K562 (cell line): Measurements from ENCODE around the gene MSH3. TPM values are rescaled to one million over a fixed set of nuclear protein-coding genes. Genes with fewer than 3 reads are reported as not detected.

Source experiments
- ATAC-seq: fragments of 200-7000 bp; cut with Tn5 transposase; 3 replicates; pipeline ENCODE4 v1.9.1; 2020; ENCODE audit warnings: moderate library complexity
- BruUV-seq: library from RNA; stranded (reverse); fragments of 400-500 nt; replicated peaks from 2 replicates; lab custom pipeline; 2021; lab: Mats Ljungman, UMichigan
- CTCF ChIA-PET: fragments of 300-600 bp; formaldehyde crosslinking; extraction: SDS; loops from one replicate; lab custom pipeline; 2021; ENCODE audit warnings: low intra/inter-chr PET ratio; lab: Yijun Ruan, JAX
- POLR2A ChIA-PET: fragments of 300-600, 350-650 bp; sonication (Branson Sonifier 250); formaldehyde crosslinking; extraction: SDS; loops from one replicate; lab custom pipeline; 2021; ENCODE audit warnings: antibody characterized with exemption, inconsistent platforms; lab: Yijun Ruan, JAX
- DNase-seq, 4 experiments: peaks; one replicate each; pipeline versions ENCODE4 v3.0.0 to v3.0.0-alpha.2; 2011 to 2018; ENCODE audit warnings: low spot score in 3 of 4, mixed read lengths in 3 of 4; ENCODE audit errors: extremely low read depth in 1 of 4
- FAIRE-seq: peaks from 2 replicates; lab custom pipeline; 2011; peaks lifted over from hg19 to GRCh38; lab: Jason Lieb, UNC
- H2AFZ ChIP-seq: 2 replicates; pipeline ENCODE4 v1.6.0; 2011; ENCODE audit warnings: low read depth, low read length, control low read depth, inconsistent platforms
- H3K27ac ChIP-seq: fragments of 200-600 bp; 3 replicates; pipeline ENCODE4 v1.8.0; 2011; ENCODE audit warnings: low read depth, mild to moderate bottlenecking, control low read depth, inconsistent platforms, low read length, moderate library complexity, mixed read lengths; ENCODE audit errors: extremely low read depth
- H3K27me3 ChIP-seq, 2 experiments: fragments of 300-600 bp in 1 of 2; 2 replicates in 1 of 2; 3 replicates in 1 of 2; pipeline versions ENCODE4 v1.6.0 to v1.8.0; 2011; ENCODE audit warnings: inconsistent platforms in 2 of 2, low read length in 2 of 2, mild to moderate bottlenecking in 1 of 2, mixed read lengths in 1 of 2, moderate library complexity in 1 of 2; ENCODE audit not compliant: control insufficient read depth in 2 of 2, insufficient read depth in 2 of 2
- H3K36me3 ChIP-seq: fragments of 300-600 bp; 3 replicates; pipeline ENCODE4 v1.8.0; 2011; ENCODE audit warnings: mild to moderate bottlenecking, low read length, inconsistent platforms; ENCODE audit not compliant: control insufficient read depth, insufficient read depth
- H3K4me1 ChIP-seq, 2 experiments: fragments of 200-600 bp in 1 of 2; replicated peaks in 1 of 2; 2 replicates in 1 of 2; 3 replicates in 1 of 2; pipeline versions ENCODE4 v1.5.1 to v1.8.0; 2011; ENCODE audit warnings: inconsistent platforms in 2 of 2, low read length in 2 of 2, mild to moderate bottlenecking in 1 of 2, mixed read lengths in 1 of 2, moderate library complexity in 1 of 2; ENCODE audit not compliant: control insufficient read depth in 2 of 2, insufficient read depth in 2 of 2
- H3K4me2 ChIP-seq: 2 replicates; pipeline ENCODE4 v1.6.1; 2011; ENCODE audit warnings: low read length, control low read depth, inconsistent platforms, mixed read lengths; ENCODE audit not compliant: insufficient read depth
- H3K4me3 ChIP-seq: fragments of 200-600 bp; sonication (generic), shearing (Covaris generic); 2 replicates; pipeline ENCODE4 v1.5.1; 2016; ENCODE audit warnings: control low read depth, inconsistent platforms
- H3K79me2 ChIP-seq: fragments of 200-600 bp; 3 replicates; pipeline ENCODE4 v1.8.0; 2011; ENCODE audit warnings: low read length, inconsistent platforms; ENCODE audit not compliant: control insufficient read depth, insufficient read depth
- H3K9ac ChIP-seq, 2 experiments: 2 replicates each; pipeline versions ENCODE4 v1.6.0 to v1.6.1; 2011; ENCODE audit warnings: low read depth in 2 of 2, low read length in 2 of 2, control low read depth in 1 of 2, inconsistent platforms in 1 of 2, mild to moderate bottlenecking in 1 of 2, mixed read lengths in 1 of 2; ENCODE audit not compliant: insufficient read depth in 1 of 2
- H3K9me1 ChIP-seq: one replicate; pipeline ENCODE4 v1.6.0; 2011; ENCODE audit warnings: inconsistent platforms, mild to moderate bottlenecking, low read length, moderate library complexity; ENCODE audit not compliant: control insufficient read depth, insufficient read depth
- H3K9me3 ChIP-seq: replicated peaks from 2 replicates; pipeline ENCODE4 v1.5.1; 2011; ENCODE audit warnings: low read depth, low read length, inconsistent platforms; ENCODE audit not compliant: control insufficient read depth, insufficient read depth
- H4K20me1 ChIP-seq: replicated peaks from 2 replicates; pipeline ENCODE4 v1.6.1; 2011; ENCODE audit warnings: low read length, inconsistent platforms, mixed read lengths; ENCODE audit not compliant: control insufficient read depth, insufficient read depth
- HDAC8 ChIP-seq: fragments of 450-650 bp; IDR thresholded peaks from 2 replicates; pipeline ENCODE4 v1.6.1; 2016; ENCODE audit warnings: mild to moderate bottlenecking, missing genetic modification characterization, moderate library complexity, missing compliant biosample characterization
- JUN ChIP-seq, 2 experiments: sonication (generic) in 1 of 2; formaldehyde crosslinking in 1 of 2; IDR thresholded peaks; 2 replicates each; pipeline versions ENCODE4 v1.6.1 to v1.8.0; 2012 to 2022; ENCODE audit warnings: borderline replicate concordance in 2 of 2, mild to moderate bottlenecking in 2 of 2, improper control_type of control experiment in 1 of 2, low read depth in 1 of 2, low read length in 1 of 2, missing genetic modification reagents in 1 of 2
- TSHZ1 ChIP-seq: fragments of 250-450 bp; sonication (Bioruptor Pico); IDR thresholded peaks from 2 replicates; pipeline ENCODE4 v1.4.0; 2020; ENCODE audit warnings: mild to moderate bottlenecking, moderate library complexity
- ZNF507 ChIP-seq: conservative IDR thresholded peaks from 2 replicates; pipeline ENCODE4 v1.6.1; 2017; ENCODE audit warnings: missing genetic modification characterization, missing compliant biosample characterization
- ZNF696 ChIP-seq: fragments of 250-450 bp; sonication (Bioruptor Pico); conservative IDR thresholded peaks from 2 replicates; pipeline ENCODE4 v1.4.0; 2020; ENCODE audit warnings: mild to moderate bottlenecking, moderate library complexity
- WGBS: fragments of 100-300 bp; shearing (Covaris generic); methylation state at CpG from one replicate; pipeline ENCODE4 v1.1.6; 2016; ENCODE audit warnings: low coverage, mixed read lengths; ENCODE audit not compliant: insufficient coverage; ENCODE audit errors: missing lambda C conversion rate; 5-methylcytosine and 5-hydroxymethylcytosine counted together
- in situ Hi-C: fragments of 300-500 bp; cut with MboI; formaldehyde crosslinking; loops from 4 replicates; pipeline ENCODE4 v1.15.0; 2018; ENCODE audit warnings: inconsistent platforms, mixed read lengths
- intact Hi-C: fragments of 100-400 bp; cut with micrococcal nuclease; formaldehyde crosslinking; loops from 2 replicates; pipeline ENCODE4 v1.14.2; 2022
- polyA plus RNA-seq, 8 experiments: library from polyadenylated mRNA; depleted of rRNA in 4 of 8; stranded (reverse) in 5 of 8; unstranded in 3 of 8; fragments of >200 nt; fragmentation: Nextera tagmentation in 2 of 8; fragmentation: Illumina TruSeq in 1 of 8; extraction: Ambion mirVana in 2 of 8; extraction: Trizol in 1 of 8; gene quantifications; 2 replicates each; pipeline versions ENCODE4 v1.2.1 to v1.2.3, GENCODE V29; 2011 to 2014; ENCODE audit warnings: inconsistent platforms in 1 of 8, missing spikeins in 1 of 8
- total RNA-seq, 7 experiments: library from RNA; depleted of rRNA in 6 of 7; stranded (reverse); fragments of >200 nt in 6 of 7; fragmentation: Illumina TruSeq in 2 of 7; extraction: Trizol in 2 of 7; gene quantifications; 2 replicates each; pipeline versions ENCODE4 v1.2.1 to v1.2.3, GENCODE V29; 2011 to 2021; ENCODE audit warnings: low replicate concordance in 1 of 7
- TF ChIP-seq, protein P1 (sequence below): sonication (generic); formaldehyde crosslinking; IDR thresholded peaks from 2 replicates; pipeline ENCODE4 v1.8.0; 2022; ENCODE audit warnings: mild to moderate bottlenecking, missing genetic modification reagents
- TF ChIP-seq, protein P2 (sequence below): sonication (generic); formaldehyde crosslinking; IDR thresholded peaks from 2 replicates; pipeline ENCODE4 v1.9.0; 2022; ENCODE audit warnings: mild to moderate bottlenecking, missing genetic modification reagents

MSH3 gene
- total and polyA plus RNA-seq, 9 of the 15 experiments (the other 6 are each of a cell fraction or from before 2014, with no cell fraction given), result 3.9 to 17.2 (median 13.2) TPM

GRCh38 chr5:80609692-80610091 lies 44.8 kb upstream of the MSH3 start (continued):
- TF ChIP-seq, protein P1, sequence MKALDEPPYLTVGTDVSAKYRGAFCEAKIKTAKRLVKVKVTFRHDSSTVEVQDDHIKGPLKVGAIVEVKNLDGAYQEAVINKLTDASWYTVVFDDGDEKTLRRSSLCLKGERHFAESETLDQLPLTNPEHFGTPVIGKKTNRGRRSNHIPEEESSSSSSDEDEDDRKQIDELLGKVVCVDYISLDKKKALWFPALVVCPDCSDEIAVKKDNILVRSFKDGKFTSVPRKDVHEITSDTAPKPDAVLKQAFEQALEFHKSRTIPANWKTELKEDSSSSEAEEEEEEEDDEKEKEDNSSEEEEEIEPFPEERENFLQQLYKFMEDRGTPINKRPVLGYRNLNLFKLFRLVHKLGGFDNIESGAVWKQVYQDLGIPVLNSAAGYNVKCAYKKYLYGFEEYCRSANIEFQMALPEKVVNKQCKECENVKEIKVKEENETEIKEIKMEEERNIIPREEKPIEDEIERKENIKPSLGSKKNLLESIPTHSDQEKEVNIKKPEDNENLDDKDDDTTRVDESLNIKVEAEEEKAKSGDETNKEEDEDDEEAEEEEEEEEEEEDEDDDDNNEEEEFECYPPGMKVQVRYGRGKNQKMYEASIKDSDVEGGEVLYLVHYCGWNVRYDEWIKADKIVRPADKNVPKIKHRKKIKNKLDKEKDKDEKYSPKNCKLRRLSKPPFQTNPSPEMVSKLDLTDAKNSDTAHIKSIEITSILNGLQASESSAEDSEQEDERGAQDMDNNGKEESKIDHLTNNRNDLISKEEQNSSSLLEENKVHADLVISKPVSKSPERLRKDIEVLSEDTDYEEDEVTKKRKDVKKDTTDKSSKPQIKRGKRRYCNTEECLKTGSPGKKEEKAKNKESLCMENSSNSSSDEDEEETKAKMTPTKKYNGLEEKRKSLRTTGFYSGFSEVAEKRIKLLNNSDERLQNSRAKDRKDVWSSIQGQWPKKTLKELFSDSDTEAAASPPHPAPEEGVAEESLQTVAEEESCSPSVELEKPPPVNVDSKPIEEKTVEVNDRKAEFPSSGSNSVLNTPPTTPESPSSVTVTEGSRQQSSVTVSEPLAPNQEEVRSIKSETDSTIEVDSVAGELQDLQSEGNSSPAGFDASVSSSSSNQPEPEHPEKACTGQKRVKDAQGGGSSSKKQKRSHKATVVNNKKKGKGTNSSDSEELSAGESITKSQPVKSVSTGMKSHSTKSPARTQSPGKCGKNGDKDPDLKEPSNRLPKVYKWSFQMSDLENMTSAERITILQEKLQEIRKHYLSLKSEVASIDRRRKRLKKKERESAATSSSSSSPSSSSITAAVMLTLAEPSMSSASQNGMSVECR (CRISPR knock-in tag), result no peak
- no peak for TF ChIP-seq ZNF696
- TF ChIP-seq, protein P2, sequence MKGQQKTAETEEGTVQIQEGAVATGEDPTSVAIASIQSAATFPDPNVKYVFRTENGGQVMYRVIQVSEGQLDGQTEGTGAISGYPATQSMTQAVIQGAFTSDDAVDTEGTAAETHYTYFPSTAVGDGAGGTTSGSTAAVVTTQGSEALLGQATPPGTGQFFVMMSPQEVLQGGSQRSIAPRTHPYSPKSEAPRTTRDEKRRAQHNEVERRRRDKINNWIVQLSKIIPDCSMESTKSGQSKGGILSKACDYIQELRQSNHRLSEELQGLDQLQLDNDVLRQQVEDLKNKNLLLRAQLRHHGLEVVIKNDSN (CRISPR knock-in tag), result no peak

DNA sequence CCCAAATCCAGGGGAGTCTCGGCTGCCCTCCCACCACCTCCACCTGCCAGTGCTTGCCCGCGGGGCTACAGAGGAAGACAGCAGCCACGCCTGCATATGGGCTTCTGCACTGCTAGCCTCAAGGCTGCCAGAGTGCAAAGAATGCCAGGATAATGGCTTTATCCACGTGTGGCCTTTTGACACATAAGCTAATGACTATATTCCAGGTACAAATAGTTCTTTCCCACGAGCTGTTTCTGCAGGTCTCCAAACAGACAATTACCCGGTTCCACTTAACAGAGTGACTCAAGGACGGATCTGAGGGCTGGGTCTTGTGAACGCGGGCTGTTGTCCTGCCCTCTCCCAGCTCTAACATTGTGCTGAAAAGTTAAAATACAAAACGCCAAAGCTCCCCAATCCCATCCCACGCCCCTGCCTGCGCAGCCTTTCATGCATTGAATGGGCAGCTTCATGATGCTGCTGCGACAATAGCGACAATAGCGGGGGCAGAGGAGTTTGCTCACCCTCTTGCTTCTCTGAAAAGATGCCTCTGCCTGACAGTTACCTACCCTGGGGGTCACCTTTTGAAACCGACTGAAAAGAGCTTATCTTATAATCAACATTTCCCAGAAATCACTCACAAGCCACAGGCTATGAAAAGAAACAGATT lies 39.1 kb upstream of the MSH3 start:
- H3K9ac ChIP-seq, result no peak overlapping the region
- no peaks in the 10 kb centered on the region for H3K27me3 ChIP-seq
- no peaks in the 10 kb centered on the region for H3K4me1 ChIP-seq
- DNase-seq (no peak), ATAC-seq (no peak), FAIRE-seq (no peak)
- no TSS peak for BruUV-seq
- H3K36me3 ChIP-seq, result no peaks in the 10 kb centered on the region
- no peaks in the 10 kb centered on the region for H3K9me1 ChIP-seq
- no peak overlapping the region for H3K4me3 ChIP-seq
- H3K79me2 ChIP-seq, result no peaks in the 10 kb centered on the region
- no peaks in the 10 kb centered on the region for H4K20me1 ChIP-seq
- H3K27ac ChIP-seq, result no peak overlapping the region
- H3K4me2 ChIP-seq, result no peak overlapping the region
- intact Hi-C loops (no loop called here), in situ Hi-C loops (no loop called here)
- H2AFZ ChIP-seq, result no peak overlapping the region
- no peak for TF ChIP-seq HDAC8 (tag)
- TF ChIP-seq ZNF507, result no peak
- TF ChIP-seq JUN (IDR thresholded peaks at IDR 0.05; ENCODE audit: borderline replicate concordance, low read depth, low read length), result no peak
- TF ChIP-seq JUN (CRISPR knock-in tag; IDR thresholded peaks at IDR 0.05; ENCODE audit: borderline replicate concordance), result no peak
- TF ChIP-seq TSHZ1, result no peak
- WGBS, result 20% methylated on average over 17 of the region's 17 CpGs
- no peaks in the 10 kb centered on the region for H3K9me3 ChIP-seq
- ChIA-PET POLR2A (no interaction called here), CTCF (no interaction called here)
